Natural killer cell (primary cell): ENCODE measurements around the gene PHLDB2. TPM values are rescaled to one million over a fixed set of nuclear protein-coding genes. Genes with fewer than 3 reads are reported as not detected.

Experiments used
- ATAC-seq, 3 donors: fragments of 150-1000 bp in 2 of 3; fragments of 200-7000 bp in 1 of 3; cut with Tn5 transposase; 1 replicate in 1 of 3; 2 replicates in 2 of 3; pipeline ENCODE4 v1.10.0; 2021; ENCODE audit warnings: mild to moderate bottlenecking in 2 of 3, moderate library complexity in 2 of 3
- DNase-seq, 2 donors: peaks; one replicate each; pipeline versions ENCODE4 v3.0.0 to v3.0.0-alpha.2; 2013 to 2021; ENCODE audit warnings: mixed read lengths in 1 of 2
- H3K27ac ChIP-seq: one replicate; pipeline ENCODE4 v1.5.1; 2013; ENCODE audit warnings: mild to moderate bottlenecking, low read length
- H3K27me3 ChIP-seq: one replicate; pipeline ENCODE4 v1.6.1; 2013; ENCODE audit warnings: low read length; ENCODE audit not compliant: control insufficient read depth, insufficient read depth
- H3K36me3 ChIP-seq: one replicate; pipeline ENCODE4 v1.6.1; 2013; ENCODE audit warnings: low read length; ENCODE audit not compliant: control insufficient read depth, insufficient read depth
- H3K4me1 ChIP-seq: one replicate; pipeline ENCODE4 v1.6.1; 2013; ENCODE audit warnings: low read length; ENCODE audit not compliant: control insufficient read depth, insufficient read depth
- H3K4me3 ChIP-seq: one replicate; pipeline ENCODE4 v1.5.1; 2013; ENCODE audit warnings: low read length
- H3K9me3 ChIP-seq: one replicate; pipeline ENCODE4 v1.6.1; 2013; ENCODE audit warnings: low read length; ENCODE audit not compliant: control insufficient read depth, insufficient read depth
- H3K27ac Mint-ChIP-seq, 2 donors: one replicate each; pipeline ENCODE4 v1.8.0; 2022; ENCODE audit warnings: mild to moderate bottlenecking in 2 of 2, mixed read lengths in 2 of 2, moderate library complexity in 1 of 2
- H3K27me3 Mint-ChIP-seq, 2 donors: one replicate each; pipeline ENCODE4 v1.8.0; 2022; ENCODE audit warnings: low read depth in 2 of 2, mixed read lengths in 2 of 2
- H3K36me3 Mint-ChIP-seq: one replicate; pipeline ENCODE4 v1.8.0; 2022; ENCODE audit warnings: mixed read lengths
- H3K4me1 Mint-ChIP-seq, 2 donors: one replicate each; pipeline ENCODE4 v1.8.0; 2022; ENCODE audit warnings: mixed read lengths in 2 of 2
- H3K4me3 Mint-ChIP-seq: one replicate; pipeline ENCODE4 v1.8.0; 2022; ENCODE audit warnings: mild to moderate bottlenecking, moderate library complexity, mixed read lengths
- H3K9me3 Mint-ChIP-seq, 2 donors: one replicate each; pipeline ENCODE4 v1.8.0; 2022; ENCODE audit warnings: mixed read lengths in 2 of 2
- WGBS: methylation state at CpG from one replicate; pipeline ENCODE4 v1.1.7; 2013; ENCODE audit warnings: missing lambda C conversion rate; ENCODE audit not compliant: insufficient coverage; 5-methylcytosine and 5-hydroxymethylcytosine counted together
- intact Hi-C: fragments of 100-400 bp; cut with micrococcal nuclease; formaldehyde crosslinking; loops from one replicate; pipeline ENCODE4 v1.14.2; 2022
- total RNA-seq, 4 donors: library from RNA; stranded (reverse); fragments of 120-200 nt in 1 of 4; gene quantifications; one replicate each; pipeline versions ENCODE4 v1.2.3 to v1.2.4, GENCODE V29; 2013 to 2022
- TF ChIP-seq, protein P1 (sequence below): fragments of 200-600 bp; IDR thresholded peaks from one replicate; pipeline ENCODE4 v1.8.0; 2022; ENCODE audit warnings: antibody characterized with exemption

The PHLDB2 gene
- total RNA-seq, 3 donors from 2014 or later (not counting 1 experiment from before 2014, with no cell fraction given) = 63.3 to 93.4 (median 64.0) TPM

DNA sequence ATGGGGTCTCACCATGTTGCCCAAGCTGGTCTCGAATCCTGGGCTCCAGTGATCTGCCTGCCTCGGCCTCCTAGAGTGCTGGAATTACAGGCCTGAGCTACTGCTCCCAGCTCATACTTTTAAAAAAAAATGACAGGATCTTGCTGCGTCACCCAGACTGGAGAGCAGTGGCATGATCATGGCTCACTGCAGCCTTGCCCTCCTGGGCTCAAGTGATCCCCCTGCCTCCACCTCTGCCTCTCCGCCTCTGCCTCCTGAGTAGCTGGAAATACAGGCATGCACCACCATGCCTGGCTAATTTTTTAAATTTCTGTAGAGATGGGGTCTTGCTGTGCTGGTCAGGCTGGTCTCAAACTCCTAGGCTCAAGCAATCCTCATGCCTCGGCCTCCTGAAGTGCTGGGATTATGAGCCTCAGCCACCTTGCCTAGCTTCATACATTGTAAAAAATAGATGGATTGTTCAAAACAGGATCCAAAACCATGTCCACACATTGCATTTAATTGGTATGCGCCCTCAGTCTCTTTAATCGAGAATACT lies 8.9 kb downstream of the PHLDB2 start:
- no peak overlapping the region for H3K27ac ChIP-seq
- no peak overlapping the region for H3K4me3 ChIP-seq
- no peaks in the 10 kb centered on the region for H3K27me3 Mint-ChIP-seq
- H3K36me3 Mint-ChIP-seq = peaks cover 5% of the 10 kb centered on the region
- H3K4me1 Mint-ChIP-seq = peaks cover 55 to 72% of the 10 kb centered on the region in 2 donors
- H3K9me3 ChIP-seq = no peaks in the 10 kb centered on the region
- 87% methylated on average over 7 of the region's 7 CpGs for WGBS
- H3K4me1 ChIP-seq = no peaks in the 10 kb centered on the region
- H3K36me3 ChIP-seq = no peaks in the 10 kb centered on the region
- H3K27ac Mint-ChIP-seq = no peak overlapping the region
- no peak overlapping the region for H3K4me3 Mint-ChIP-seq
- DNase-seq = no peak
- no peak for ATAC-seq
- intact Hi-C loops = no loop called here
- H3K9me3 Mint-ChIP-seq = no peaks in the 10 kb centered on the region
- no peaks in the 10 kb centered on the region for H3K27me3 ChIP-seq
- TF ChIP-seq, protein P1, sequence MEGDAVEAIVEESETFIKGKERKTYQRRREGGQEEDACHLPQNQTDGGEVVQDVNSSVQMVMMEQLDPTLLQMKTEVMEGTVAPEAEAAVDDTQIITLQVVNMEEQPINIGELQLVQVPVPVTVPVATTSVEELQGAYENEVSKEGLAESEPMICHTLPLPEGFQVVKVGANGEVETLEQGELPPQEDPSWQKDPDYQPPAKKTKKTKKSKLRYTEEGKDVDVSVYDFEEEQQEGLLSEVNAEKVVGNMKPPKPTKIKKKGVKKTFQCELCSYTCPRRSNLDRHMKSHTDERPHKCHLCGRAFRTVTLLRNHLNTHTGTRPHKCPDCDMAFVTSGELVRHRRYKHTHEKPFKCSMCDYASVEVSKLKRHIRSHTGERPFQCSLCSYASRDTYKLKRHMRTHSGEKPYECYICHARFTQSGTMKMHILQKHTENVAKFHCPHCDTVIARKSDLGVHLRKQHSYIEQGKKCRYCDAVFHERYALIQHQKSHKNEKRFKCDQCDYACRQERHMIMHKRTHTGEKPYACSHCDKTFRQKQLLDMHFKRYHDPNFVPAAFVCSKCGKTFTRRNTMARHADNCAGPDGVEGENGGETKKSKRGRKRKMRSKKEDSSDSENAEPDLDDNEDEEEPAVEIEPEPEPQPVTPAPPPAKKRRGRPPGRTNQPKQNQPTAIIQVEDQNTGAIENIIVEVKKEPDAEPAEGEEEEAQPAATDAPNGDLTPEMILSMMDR = no peak

- no peak overlapping the region for H3K4me3 Mint-ChIP-seq
- H3K27ac Mint-ChIP-seq = peak overlapping the region in 1 of 2 donors; percentile 3
- ATAC-seq (no peak), DNase-seq (no peak)
- no peaks in the 10 kb centered on the region for H3K9me3 Mint-ChIP-seq
- 100% methylated on average over 3 of the region's 3 CpGs for WGBS
- no peaks in the 10 kb centered on the region for H3K4me1 ChIP-seq
- H3K4me3 ChIP-seq = no peak overlapping the region
- no peaks in the 10 kb centered on the region for H3K36me3 ChIP-seq
- no peak overlapping the region for H3K27ac ChIP-seq
- H3K27me3 Mint-ChIP-seq = no peaks in the 10 kb centered on the region
- H3K4me1 Mint-ChIP-seq = peaks cover 41 to 60% of the 10 kb centered on the region in 2 donors
- intact Hi-C loops = no loop called here
- TF ChIP-seq, protein P1 = no peak
- peaks cover 5% of the 10 kb centered on the region for H3K36me3 Mint-ChIP-seq
- H3K9me3 ChIP-seq = no peaks in the 10 kb centered on the region
- no peaks in the 10 kb centered on the region for H3K27me3 ChIP-seq
These were observed 11.6 kb downstream of the PHLDB2 start for GRCh38 chr3:111870620-111871019.

GRCh38 chr3:111871809-111872623 lies 13.0 kb downstream of the PHLDB2 start:
- Histone ChIP-seq H3K9me3 (no peaks in the 10 kb centered on the region), H3K4me1 (no peaks in the 10 kb centered on the region), H3K27ac (no peak overlapping the region), H3K36me3 (no peaks in the 10 kb centered on the region), H3K27me3 (no peaks in the 10 kb centered on the region), H3K4me3 (no peak overlapping the region)
- Mint-ChIP-seq H3K9me3 (no peaks in the 10 kb centered on the region), H3K27ac (no peak overlapping the region), H3K36me3 (peaks cover 5% of the 10 kb centered on the region), H3K27me3 (no peaks in the 10 kb centered on the region), H3K4me3 (no peak overlapping the region), H3K4me1 (peaks cover 37 to 53% of the 10 kb centered on the region in 2 donors)
- DNase-seq (no peak), ATAC-seq (no peak)
- TF ChIP-seq, protein P1 = no peak
- intact Hi-C loops = no loop called here
- 91% methylated on average over 6 of the region's 6 CpGs for whole genome bisulfite sequencing
